Cerebellar cortex (tissue), 1 donor: Measurements from ENCODE around the gene TRAF4.
"Not testable (repeated sequence)": the region's sequence is repeated elsewhere in the genome, so short reads cannot be mapped to it uniquely, and the experiment has no call there.

Experiments used
- DNase-seq: peaks from one replicate; pipeline ENCODE4 v3.0.0-alpha.2; 2015; ENCODE audit warnings: low spot score

TRAF4 gene

DNA sequence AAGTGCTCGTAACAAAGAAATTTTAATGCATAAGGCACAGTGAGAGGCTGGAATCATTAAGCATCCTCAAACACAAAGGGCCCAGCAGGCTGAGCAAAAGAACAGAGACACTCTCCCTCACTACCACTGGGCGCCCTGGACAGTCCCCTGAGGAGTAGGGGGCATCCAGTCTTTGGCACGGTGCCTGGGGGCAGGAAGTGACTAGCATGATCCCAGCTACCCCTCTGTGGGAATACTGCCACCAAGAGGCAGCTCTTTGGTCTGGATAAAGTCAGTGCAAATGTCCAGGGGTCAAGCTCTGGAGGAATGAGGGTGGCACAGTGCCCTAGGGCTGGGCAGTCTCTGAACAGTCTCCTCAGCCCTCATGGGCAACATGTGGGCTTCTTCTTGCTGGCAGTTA lies 29.5 kb upstream of the TRAF4 start:
- DNase-seq, result no peak

DNA sequence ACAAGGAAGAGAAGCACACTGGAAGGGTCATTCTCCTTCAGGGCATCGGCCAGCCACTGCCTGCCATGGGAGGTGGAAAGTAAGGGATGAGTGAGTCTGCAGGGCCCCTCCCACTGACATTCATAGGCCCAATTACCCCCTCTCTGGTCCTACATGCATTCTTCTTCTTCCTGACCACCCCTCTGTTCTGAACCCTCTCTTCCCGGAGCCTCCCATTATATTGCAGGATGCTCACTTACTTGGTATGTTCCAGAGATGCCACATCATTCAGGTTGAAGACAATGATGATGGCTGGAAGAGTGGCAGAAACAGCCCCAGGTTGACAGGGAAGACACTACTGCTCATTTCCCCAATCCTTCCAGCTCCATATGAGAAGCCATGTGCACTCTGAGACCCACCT lies 28.6 kb upstream of the TRAF4 start:
- no peak for DNase-seq

DNA sequence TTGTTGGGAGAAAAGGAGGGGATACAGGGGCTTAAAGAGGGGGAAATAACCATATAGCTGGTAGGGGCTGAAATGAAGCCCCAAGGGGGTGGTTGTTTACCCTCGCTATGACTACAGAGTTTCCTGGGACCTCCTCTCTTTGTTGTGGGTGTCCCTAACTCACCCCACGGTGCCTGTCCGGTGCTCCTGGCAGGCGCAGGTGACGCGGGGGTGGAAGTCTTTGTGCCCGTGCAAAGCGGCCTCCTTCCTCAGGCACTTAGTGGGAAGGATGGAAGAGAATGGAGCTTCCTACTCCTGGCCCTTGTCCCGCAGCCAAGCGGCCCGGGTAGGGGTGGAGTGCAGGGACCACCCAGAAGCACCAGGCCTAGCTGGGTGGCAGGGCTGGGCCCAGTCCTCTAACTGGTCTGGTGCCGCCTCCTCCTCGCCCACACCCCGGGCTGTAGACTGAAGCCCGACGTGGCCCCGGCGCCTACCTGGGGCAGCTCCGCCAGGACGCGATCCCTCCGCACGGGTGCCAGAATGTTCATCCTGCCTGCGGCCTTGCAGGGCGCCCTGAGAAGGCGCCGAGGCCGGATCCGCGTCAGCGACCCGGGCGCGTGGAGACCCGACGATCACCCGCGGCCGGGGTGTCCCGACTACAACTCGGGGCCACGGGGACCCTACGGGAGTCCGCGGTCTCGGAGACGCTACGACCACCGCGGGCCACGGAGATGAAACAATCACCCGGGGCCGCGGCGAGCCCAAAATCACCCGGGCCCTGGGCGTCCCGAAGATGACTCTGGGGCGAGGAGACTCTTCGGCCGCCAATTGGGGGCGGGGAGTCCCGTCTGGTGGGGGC lies 26.9 kb upstream of the TRAF4 start:
- DNase-seq, result no peak

DNA sequence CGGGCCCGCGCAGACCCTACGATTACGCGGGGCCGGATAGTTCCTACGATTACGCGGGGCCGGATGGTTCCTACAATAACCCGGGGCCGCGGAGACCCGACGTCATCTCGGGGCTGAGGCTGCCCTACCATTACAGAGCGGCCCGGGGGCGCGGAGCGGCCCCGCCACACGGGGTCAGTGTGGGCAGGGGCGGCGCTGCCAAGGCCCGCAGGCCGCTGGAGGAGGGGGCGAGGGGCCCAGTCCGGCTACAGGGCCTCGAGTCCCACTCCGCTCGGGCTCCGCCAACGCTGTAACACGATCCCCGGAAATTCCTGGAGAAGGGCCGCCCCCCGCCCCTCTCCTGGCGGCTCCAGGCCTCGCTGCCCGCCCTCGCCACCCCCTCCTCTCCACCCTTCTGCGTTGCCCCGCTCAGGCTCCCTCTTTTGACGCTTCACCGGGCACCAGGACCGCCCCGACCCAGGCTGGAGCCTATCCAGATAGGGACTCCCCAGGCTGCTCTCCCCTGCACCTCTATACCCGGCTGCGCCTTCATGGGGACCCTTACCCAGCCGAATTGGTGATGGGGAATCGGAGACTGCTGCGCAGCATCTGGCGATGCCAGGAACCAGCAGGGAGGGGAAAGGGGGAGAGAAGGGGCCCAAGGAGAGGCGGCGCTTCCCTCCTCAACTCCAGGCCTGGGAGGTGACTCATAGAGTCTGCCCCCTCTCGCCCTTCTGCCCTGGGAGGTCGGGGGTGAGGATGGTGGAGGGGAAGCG lies 26.1 kb upstream of the TRAF4 start, which contains the start of gene RAB34:
Gene RAB34, minus strand, starts transcription at position 291 of the 755 bp plus-strand sequence. CDS start 602 bp downstream, outside the sequence.
- DNase-seq, result peak; percentile 76

DNA sequence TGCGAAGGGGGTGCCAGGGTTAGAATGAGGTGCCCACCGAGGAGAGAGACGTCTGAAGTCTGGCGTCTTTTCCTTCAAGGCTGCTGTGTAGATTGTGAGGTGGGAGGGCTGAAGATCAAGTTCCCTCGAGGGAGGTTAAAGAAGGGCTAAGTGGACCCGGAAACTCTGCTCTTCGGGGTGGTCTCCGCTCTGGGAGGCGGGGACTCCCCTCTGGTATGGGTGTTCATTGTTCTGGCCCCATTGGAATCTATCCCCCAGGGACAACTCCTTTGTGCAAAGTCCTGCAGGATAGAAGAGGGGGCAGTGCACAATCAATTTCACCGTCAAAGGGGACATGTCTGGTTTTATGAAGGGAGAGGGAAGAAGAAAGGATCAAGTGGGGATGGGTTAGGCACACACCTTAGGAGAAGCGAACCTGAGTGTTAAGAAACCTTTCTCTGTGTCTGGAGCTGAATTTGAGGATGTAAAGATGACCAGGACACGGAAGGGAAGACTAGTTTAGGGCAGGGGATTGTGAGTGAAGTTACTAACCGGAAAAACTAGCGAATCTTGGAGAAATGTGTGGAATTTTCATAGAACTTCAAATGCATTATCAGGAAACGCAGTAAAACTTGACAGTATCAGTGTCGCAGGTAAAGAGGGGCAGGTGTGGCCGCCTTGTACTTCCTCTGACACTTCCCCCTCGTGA lies 25.3 kb upstream of the TRAF4 start:
- peak; percentile 38 for DNase-seq

DNA sequence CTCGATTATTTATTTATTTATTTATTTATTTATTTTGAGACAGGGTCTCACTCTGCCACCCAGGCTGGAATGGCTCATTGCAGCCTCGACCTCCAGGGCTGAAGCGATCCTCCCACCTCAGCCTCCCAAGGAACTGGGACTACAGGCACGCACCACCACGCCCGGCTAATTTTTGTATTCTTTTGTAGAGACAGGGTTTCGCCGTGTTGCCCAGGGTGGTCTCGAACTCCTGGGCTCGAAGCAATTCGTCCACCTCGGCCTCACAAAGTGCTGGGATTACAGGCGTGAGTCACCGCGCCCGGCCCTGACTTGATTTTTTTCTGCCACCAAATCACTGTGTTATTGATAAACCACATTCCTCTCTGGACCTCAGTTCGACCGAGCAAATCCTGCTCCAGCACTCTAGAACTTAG lies 24.8 kb upstream of the TRAF4 start:
- DNase-seq, result no peak

DNA sequence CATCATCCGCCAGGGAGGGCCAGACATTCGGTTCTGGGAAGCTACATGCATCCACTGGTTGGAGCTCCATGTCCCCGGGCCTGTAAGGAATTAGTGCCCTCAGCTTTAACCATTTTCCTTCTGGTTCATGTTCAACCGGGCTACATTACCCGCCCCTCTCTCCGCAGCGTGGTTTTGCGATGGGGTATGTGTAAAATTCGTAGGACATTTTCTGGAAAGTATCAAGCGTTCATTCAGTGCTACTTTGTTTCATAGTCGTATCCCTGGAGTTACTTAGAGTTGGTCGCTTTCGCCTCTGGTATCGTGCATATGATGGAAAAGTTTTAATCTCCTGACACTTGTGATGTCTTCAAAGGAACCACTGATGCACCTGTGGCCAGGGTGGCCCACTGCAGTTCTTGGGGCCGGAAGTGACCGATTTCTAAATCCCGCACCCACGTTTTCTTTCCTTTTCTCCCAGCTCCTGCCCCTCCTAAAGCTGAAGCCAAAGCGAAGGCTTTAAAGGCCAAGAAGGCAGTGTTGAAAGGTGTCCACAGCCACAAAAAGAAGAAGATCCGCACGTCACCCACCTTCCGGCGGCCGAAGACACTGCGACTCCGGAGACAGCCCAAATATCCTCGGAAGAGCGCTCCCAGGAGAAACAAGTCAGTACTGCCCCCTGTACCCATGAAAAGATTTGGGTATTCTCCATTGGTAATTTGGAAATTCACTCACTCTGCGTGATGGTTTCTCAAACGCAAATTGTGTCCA lies 23.4 kb upstream of the TRAF4 start:
- DNase-seq, result no peak

DNA sequence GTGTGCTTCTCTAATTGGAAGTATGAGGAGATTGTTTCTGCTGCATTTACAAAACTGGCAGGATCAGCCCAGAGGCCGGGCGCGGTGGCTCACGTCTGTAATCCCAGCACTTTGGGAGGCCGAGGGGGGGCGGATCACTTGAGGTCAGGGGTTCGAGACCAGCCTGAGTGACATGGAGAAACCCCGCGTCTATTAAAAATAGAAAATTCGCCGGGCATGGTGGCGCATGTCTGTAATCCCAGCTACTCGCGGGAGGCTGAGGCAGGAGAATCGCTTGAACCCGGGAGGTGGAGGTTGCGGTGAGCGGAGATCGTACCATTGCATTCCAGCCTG lies 22.8 kb upstream of the TRAF4 start:
- not testable (repeated sequence) for DNase-seq

DNA sequence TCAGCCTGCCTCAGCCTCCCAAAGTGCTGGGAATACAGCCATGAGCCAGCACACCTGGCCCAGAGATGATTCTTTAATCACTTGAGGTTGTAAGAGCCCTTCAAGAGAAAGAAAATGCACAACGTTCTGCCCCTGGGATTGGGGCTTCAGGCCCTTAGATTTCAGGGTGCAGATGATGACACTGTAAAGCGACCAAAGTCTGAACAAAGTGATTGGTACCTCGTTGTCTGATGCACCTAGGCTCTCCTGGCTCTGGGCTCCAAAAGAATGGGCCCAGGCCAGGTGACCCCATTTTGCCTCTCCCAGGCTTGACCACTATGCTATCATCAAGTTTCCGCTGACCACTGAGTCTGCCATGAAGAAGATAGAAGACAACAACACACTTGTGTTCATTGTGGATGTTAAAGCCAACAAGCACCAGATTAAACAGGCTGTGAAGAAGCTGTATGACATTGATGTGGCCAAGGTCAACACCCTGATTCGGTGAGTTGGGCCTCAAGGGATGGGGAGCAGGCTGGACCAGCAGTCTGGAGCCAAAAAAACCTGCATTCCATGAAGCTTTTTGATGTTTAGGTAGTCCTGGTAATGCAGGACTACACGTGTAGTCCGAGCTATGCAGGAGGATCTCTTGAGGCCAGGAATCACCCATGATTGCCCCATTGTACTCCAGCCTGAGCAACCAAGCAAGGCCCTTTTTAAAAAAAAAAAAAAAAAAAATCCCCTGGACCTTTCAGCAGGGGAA lies 21.2 kb upstream of the TRAF4 start:
- no peak for DNase-seq

DNA sequence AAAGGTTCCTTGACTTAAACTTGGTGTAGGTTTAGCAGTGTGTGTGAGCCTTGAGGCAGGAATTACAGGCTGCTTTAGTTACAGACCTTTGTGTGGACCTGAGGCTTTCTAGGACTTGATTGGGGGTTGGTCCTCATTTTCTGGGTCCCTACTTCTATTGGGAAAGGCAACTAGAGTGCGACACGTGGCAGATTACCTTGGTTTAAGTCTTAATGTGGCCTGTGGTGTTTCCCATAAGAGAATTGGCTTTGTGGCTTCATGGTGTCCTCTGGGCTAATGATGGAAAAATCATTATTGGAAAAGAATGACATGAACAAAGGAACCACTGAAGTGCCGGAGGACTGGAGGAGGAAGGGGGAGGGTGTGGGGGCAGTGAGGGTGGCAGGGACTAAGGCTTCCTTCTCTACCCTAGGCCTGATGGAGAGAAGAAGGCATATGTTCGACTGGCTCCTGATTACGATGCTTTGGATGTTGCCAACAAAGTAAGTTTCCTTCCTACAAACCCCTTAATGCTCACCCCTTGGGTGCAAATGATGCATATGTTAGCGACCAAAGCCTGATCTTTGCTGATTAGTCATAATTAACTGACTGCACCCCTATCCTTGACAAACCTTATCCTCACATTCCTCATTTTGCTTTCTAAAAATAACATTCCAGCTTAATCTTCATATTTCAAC lies 20.5 kb upstream of the TRAF4 start:
- DNase-seq, result no peak

DNA sequence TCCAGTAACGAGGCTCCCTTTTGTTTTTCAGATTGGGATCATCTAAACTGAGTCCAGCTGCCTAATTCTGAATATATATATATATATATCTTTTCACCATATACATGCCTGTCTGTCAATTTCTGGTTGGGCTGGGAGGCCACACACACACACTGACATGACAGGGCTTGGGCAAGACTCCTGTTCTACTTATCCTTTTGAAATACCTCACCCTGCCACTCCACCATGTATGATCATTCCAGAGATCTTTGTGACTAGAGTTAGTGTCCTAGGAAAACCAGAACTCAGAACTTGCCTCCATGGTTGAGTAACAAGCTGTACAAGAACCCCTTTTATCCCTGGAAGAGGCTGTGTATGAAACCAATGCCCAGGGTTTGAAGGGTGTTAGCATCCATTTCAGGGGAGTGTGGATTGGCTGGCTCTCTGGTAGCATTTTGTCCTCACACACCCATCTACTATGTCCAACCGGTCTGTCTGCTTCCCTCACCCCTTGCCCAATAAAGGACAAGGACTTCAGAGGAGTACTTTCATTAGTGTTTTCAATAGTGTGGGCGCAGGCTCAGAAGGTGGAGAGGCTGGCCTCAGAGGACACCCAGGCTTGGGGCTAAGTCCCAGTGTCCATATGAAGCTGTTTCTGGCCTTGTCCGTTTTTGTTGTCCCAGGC lies 19.8 kb upstream of the TRAF4 start:
- peak; percentile 28 for DNase-seq

DNA sequence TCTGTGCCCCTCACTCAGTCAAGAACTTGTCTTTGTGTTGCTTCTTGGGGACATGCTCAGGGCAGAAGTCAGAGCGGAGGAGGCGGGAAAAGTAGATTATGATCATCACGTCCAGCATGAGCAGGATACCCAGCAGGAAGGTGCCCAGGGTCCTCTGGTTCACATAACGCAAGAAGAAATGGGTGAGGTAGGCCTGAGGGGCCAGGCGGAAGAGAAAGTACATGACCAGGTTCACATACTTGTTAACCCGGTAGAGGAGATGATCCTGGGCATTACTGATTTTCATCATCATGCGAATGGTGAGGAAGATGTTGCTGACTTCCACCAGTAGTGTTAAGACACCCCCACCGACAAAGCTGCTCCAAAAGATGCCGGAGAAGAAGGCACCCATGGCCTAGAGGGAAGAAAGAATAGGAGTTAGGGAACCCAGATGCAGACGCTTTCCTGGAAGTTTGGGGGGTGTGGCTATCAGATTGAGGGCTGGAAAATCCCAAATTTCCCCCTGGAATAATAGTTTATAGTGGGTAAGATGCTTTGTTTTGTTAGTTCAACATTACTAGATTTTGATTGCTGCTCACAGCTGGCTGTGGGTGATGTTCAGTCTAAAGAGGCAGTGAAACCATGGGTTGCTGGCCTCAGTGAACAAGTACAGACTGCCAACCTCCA lies 19.2 kb upstream of the TRAF4 start:
- peak; percentile 55 for DNase-seq

DNA sequence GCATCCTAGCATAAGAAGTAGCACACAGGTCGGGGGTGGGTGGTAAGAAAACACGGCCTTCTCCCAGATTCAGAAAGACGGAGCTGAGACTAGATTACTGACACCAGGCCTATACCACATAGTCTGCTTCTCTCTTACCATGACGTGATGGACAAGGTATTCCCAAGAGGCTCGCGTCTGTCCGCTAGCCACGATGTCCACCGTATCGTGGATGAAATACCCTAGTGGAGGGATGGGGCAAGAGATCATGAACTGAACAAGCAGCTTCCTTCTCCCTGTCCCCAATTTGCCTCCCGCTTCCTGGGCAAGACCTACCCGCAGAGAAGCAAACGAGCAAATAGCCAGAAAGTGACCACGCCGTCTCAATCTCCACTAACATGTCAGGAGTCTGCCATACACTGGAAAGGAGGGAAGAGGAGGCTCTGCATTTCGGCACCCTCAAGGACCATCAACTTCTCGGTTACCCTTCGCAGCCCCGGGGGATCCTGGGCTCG lies 18.6 kb upstream of the TRAF4 start:
- peak; percentile 79 for DNase-seq

DNA sequence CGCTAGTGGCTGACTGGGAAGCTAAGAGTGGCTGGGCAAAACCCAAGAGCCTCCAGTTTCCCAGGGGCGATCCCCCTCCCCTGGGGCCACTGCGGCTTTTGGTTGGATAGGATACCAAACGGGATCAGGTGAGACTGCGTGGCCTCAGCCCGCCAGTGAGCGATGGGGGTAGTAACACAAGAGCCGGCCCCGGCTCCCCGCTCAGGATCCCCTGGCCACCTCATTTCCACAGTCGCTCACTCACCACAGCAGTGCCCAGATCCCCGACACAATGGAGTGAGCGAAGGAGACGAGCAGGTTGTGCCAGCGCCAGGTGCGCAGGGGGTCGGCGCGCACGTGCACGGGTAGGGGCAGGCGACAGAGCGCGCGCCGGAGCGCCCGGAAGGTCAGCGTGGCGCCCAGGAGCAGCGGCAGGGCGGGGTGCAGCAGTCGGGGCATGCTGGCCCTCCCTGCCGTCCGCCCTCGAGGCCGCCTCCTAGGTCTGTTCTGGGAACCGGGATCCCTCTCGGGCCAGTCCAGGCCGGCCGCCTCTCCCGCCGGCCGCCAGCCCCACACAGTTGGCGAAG lies 18.1 kb upstream of the TRAF4 start:
- peak; percentile 73 for DNase-seq

DNA sequence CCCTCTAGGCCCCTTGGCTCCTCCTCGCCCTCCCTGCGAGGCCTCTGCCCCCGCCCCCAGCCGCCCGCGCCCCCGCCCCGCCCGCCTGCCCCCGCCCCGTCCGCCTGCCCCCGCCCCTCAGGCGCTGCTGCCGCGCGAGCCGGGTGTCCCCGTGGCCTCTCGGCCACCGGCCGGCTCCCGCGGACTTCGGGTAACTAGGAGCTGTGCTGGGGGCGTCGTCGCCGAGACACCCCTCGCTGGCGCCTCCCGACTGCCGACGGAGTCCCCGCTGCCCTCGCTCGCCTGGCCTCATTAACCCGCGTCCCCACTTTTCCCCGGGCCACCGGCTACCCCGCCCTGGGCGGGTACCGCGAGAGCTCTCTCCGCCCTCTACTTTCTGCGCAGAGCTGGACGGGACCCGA lies 17.6 kb upstream of the TRAF4 start, which contains the start of gene TLCD1:
Gene TLCD1, minus strand, starts transcription at position 8 of the 401 bp plus-strand sequence. CDS start 136 bp downstream, outside the sequence.
- DNase-seq, result no peak

DNA sequence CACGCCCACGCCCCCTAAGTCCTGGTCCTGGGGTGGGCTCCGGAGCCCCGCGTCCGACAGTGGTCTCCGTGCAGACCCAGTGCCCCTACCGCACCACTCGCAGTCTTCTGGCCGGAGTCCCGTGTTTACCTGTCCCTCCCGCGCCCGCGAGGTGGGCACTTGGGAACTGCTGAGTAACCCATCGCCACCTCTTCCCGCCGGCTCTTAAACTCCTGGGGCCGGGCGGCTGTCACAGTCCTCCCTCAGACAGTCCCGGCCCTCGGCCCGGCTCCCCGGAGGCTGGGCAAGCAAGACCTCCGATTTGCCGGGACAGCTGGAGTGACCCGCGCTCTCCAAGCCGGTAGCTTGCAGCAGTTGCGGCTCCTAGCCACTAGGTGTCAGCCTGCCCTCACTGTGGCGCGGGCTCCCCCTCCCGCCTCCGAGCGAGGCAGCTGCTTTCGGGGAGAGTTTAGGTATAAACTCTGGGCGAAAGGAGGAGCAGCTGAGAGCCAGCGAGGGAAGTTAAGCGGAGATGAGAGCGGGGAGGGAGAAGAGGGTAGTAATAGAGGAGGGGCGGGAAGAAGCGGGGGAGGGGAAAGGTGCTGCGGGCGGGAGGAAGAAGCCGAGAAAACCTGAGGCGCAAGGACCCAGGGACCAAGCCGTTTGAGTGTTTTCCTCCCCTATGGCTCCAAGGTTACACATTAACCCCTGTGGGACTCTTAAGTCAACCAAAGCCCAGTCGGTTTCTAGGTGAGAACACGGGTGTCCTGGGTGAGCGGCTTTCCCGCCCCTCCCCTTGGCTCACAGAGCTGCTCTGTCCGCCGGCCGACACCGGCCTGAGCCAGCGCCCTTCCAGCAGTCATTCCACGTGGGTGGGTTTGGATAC lies 17.0 kb upstream of the TRAF4 start:
- peak; percentile 95 for DNase-seq

DNA sequence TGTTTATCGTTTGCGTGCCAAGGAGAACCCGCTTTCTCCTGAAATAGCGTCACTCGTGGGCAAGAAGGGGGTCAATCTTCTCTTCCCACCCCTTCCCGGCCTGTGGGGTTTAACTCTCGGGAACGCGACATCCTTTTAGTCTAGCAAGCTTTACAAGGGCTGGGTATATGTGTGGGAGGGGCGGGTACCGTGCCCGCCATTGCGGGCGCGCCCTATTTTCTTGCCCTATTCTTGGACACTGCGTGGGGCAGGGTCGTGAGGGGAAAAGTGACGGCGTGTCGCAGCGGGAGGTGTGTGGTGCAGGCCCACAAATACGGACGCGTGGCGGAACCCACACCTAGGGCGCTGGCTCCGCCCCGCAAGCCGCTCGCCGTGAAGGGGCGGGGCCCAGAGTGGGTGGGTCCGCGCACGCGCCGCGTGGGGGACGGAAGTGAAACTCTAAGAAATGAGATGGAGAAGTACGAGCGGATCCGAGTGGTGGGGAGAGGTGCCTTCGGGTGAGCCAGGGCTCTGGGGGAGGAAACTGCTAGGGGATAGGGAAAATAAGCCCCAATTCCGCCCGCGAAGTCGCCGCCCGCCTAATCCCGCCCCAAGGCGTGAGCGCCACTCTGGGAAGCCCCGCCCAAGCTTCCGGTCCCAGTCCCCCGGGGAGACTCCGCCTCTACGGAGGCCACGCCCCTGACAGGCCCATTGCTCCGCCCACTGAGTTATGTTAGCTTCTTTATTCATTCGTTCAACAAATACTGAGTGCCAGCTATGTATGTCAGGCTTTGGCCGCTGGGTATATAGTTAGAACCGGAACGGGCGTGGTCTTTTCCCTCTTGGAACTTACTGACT lies 15.2 kb upstream of the TRAF4 start, which contains the start of gene NEK8:
Gene NEK8, plus strand, starts transcription at position 425 of the 837 bp plus-strand sequence. Its CDS starts 26 bp downstream, at position 451.
- DNase-seq, result peak; percentile 88
